Duodenal mucosa (tissue), 2 donors: ENCODE results near the gene IL17RB.

Source experiments
- H3K27ac ChIP-seq: one replicate; pipeline ENCODE4 v1.7.0; 2013; ENCODE audit warnings: low read depth, low read length
- H3K27me3 ChIP-seq, 2 donors: one replicate each; pipeline ENCODE4 v1.7.0; 2013; ENCODE audit warnings: low read length in 2 of 2, control low read depth in 1 of 2; ENCODE audit not compliant: insufficient read depth in 2 of 2, control insufficient read depth in 1 of 2
- H3K36me3 ChIP-seq, 2 donors: one replicate each; pipeline ENCODE4 v1.7.0; 2013; ENCODE audit warnings: low read length in 2 of 2, control low read depth in 1 of 2; ENCODE audit not compliant: insufficient read depth in 2 of 2, control insufficient read depth in 1 of 2
- H3K4me1 ChIP-seq, 2 donors: one replicate each; pipeline ENCODE4 v1.7.0; 2013; ENCODE audit warnings: low read length in 2 of 2, control low read depth in 1 of 2; ENCODE audit not compliant: insufficient read depth in 2 of 2, control insufficient read depth in 1 of 2
- H3K4me3 ChIP-seq, 2 donors: one replicate each; pipeline ENCODE4 v1.7.0; 2013; ENCODE audit warnings: low read length in 2 of 2, low read depth in 1 of 2
- H3K9ac ChIP-seq, 2 donors: one replicate each; pipeline ENCODE4 v1.7.0; 2013; ENCODE audit warnings: low read length in 2 of 2, low read depth in 1 of 2
- H3K9me3 ChIP-seq, 2 donors: one replicate each; pipeline ENCODE4 v1.7.0; 2013; ENCODE audit warnings: low read length in 2 of 2, control low read depth in 1 of 2; ENCODE audit not compliant: control insufficient read depth in 1 of 2

The IL17RB gene

GRCh38 chr3:53804697-53805462 is 41.5 kb upstream of the IL17RB start:
- H3K9me3 ChIP-seq, result no peaks in the 10 kb centered on the region
- H3K4me1 ChIP-seq, result peaks cover 8% of the 10 kb centered on the region in 2 donors
- H3K27me3 ChIP-seq, result no peaks in the 10 kb centered on the region
- no peak overlapping the region for H3K4me3 ChIP-seq
- no peak overlapping the region for H3K27ac ChIP-seq
- H3K36me3 ChIP-seq, result peaks cover 5% of the 10 kb centered on the region in 2 donors
- H3K9ac ChIP-seq, result no peak overlapping the region

- H3K9ac ChIP-seq, result no peak overlapping the region
- H3K4me1 ChIP-seq, result peaks cover 8% of the 10 kb centered on the region in 2 donors
- H3K9me3 ChIP-seq, result no peaks in the 10 kb centered on the region
- H3K27me3 ChIP-seq, result no peaks in the 10 kb centered on the region
- no peak overlapping the region for H3K4me3 ChIP-seq
- no peak overlapping the region for H3K27ac ChIP-seq
- H3K36me3 ChIP-seq, result peaks cover 5% of the 10 kb centered on the region in 2 donors
Measured at GRCh38 chr3:53805463-53806159, 40.8 kb upstream of the IL17RB start.

- H3K9me3 ChIP-seq, result no peaks in the 10 kb centered on the region
- no peaks in the 10 kb centered on the region for H3K27me3 ChIP-seq
- no peak overlapping the region for H3K4me3 ChIP-seq
- H3K27ac ChIP-seq, result no peak overlapping the region
- peaks cover under 1 to 5% of the 10 kb centered on the region in 2 donors for H3K36me3 ChIP-seq
- peaks cover 8% of the 10 kb centered on the region in 2 donors for H3K4me1 ChIP-seq
- no peak overlapping the region for H3K9ac ChIP-seq
Measured at GRCh38 chr3:53806182-53807116, 39.9 kb upstream of the IL17RB start.

- Histone ChIP-seq H3K36me3 (peaks cover 0 to 5% of the 10 kb centered on the region in 2 donors), H3K9ac (no peak overlapping the region), H3K27ac (no peak overlapping the region), H3K9me3 (no peaks in the 10 kb centered on the region), H3K4me3 (no peak overlapping the region), H3K27me3 (no peaks in the 10 kb centered on the region), H3K4me1 (peaks cover 8% of the 10 kb centered on the region in 2 donors)
Measured at GRCh38 chr3:53807117-53807810, 39.1 kb upstream of the IL17RB start.

GRCh38 chr3:53808496-53808895 is 37.9 kb upstream of the IL17RB start:
- Histone ChIP-seq H3K9me3 (no peaks in the 10 kb centered on the region), H3K4me1 (peaks cover 8% of the 10 kb centered on the region in 2 donors), H3K4me3 (no peak overlapping the region), H3K36me3 (peaks cover 0 to 5% of the 10 kb centered on the region in 2 donors), H3K27me3 (no peaks in the 10 kb centered on the region), H3K9ac (no peak overlapping the region), H3K27ac (no peak overlapping the region)

GRCh38 chr3:53809267-53809666 is 37.1 kb upstream of the IL17RB start:
- Histone ChIP-seq H3K4me3 (no peak overlapping the region), H3K9ac (no peak overlapping the region), H3K4me1 (peaks cover 8% of the 10 kb centered on the region in 2 donors), H3K9me3 (no peaks in the 10 kb centered on the region), H3K27ac (no peak overlapping the region), H3K36me3 (peaks cover 0 to 5% of the 10 kb centered on the region in 2 donors), H3K27me3 (no peaks in the 10 kb centered on the region)

GRCh38 chr3:53809764-53810400 is 36.5 kb upstream of the IL17RB start:
- no peak overlapping the region for H3K4me3 ChIP-seq
- H3K9ac ChIP-seq, result no peak overlapping the region
- no peaks in the 10 kb centered on the region for H3K9me3 ChIP-seq
- H3K36me3 ChIP-seq, result peaks cover 0 to 6% of the 10 kb centered on the region in 2 donors
- peaks cover 8% of the 10 kb centered on the region in 2 donors for H3K4me1 ChIP-seq
- no peaks in the 10 kb centered on the region for H3K27me3 ChIP-seq
- H3K27ac ChIP-seq, result no peak overlapping the region

GRCh38 chr3:53811143-53811927 is 35.0 kb upstream of the IL17RB start:
- H3K27ac ChIP-seq, result no peak overlapping the region
- no peak overlapping the region for H3K4me3 ChIP-seq

GRCh38 chr3:53812434-53812833 is 33.9 kb upstream of the IL17RB start:
- Histone ChIP-seq H3K36me3 (peaks cover 2 to 21% of the 10 kb centered on the region in 2 donors), H3K9me3 (no peaks in the 10 kb centered on the region)

More at GRCh38 chr3:53811143-53811927, 35.0 kb upstream of the IL17RB start:
- Histone ChIP-seq H3K27me3 (no peaks in the 10 kb centered on the region), H3K9ac (no peak overlapping the region), H3K36me3 (peaks cover under 1 to 14% of the 10 kb centered on the region in 2 donors), H3K9me3 (no peaks in the 10 kb centered on the region), H3K4me1 (peaks cover 8% of the 10 kb centered on the region in 2 donors)

More at GRCh38 chr3:53812434-53812833, 33.9 kb upstream of the IL17RB start:
- no peak overlapping the region for H3K4me3 ChIP-seq
- no peaks in the 10 kb centered on the region for H3K4me1 ChIP-seq
- no peak overlapping the region for H3K27ac ChIP-seq
- H3K9ac ChIP-seq, result no peak overlapping the region
- no peaks in the 10 kb centered on the region for H3K27me3 ChIP-seq
